K562 (cell line): ENCODE measurements around the gene CDC37. TPM values are rescaled to one million over a fixed set of nuclear protein-coding genes. Genes with fewer than 3 reads are reported as not detected.

Experiments
- DACH1 ChIP-seq: fragments of 450-650 bp; IDR thresholded peaks from 2 replicates; pipeline ENCODE4 v1.6.1; 2018; ENCODE audit not compliant: partially characterized antibody
- ETV1 ChIP-seq: fragments of 450-650 bp; conservative IDR thresholded peaks from 2 replicates; pipeline ENCODE4 v1.6.1; 2016; ENCODE audit warnings: missing genetic modification characterization, control low read depth, low read depth, missing compliant biosample characterization
- ETV6 ChIP-seq, 3 experiments: fragments of 150-350 bp in 1 of 3; sonication (generic) in 1 of 3; formaldehyde crosslinking in 1 of 3; IDR thresholded peaks; 2 replicates each; pipeline versions ENCODE4 v1.6.1 to v1.8.0; 2014 to 2022; ENCODE audit warnings: borderline replicate concordance in 2 of 3, low read depth in 2 of 3, antibody characterized with exemption in 1 of 3, low read length in 1 of 3, mild to moderate bottlenecking in 1 of 3, missing genetic modification reagents in 1 of 3
- FOXA3 ChIP-seq, 2 experiments: fragments of 450-650 bp in 1 of 2; sonication (generic) in 1 of 2; formaldehyde crosslinking; IDR thresholded peaks in 1 of 2; conservative IDR thresholded peaks in 1 of 2; 2 replicates each; pipeline versions ENCODE4 v1.4.0 to v1.8.0; 2020 to 2022; ENCODE audit warnings: mild to moderate bottlenecking in 2 of 2, missing genetic modification reagents in 1 of 2
- MEF2A ChIP-seq: IDR thresholded peaks from 2 replicates; pipeline ENCODE4 v1.6.1; 2011; ENCODE audit warnings: low read depth, mild to moderate bottlenecking, low read length, moderate library complexity; ENCODE audit not compliant: control insufficient read depth
- NFIX ChIP-seq: fragments of 250-450 bp; sonication (Bioruptor Pico); IDR thresholded peaks from 2 replicates; pipeline ENCODE4 v1.4.0; 2020; ENCODE audit warnings: low read depth, mild to moderate bottlenecking, moderate library complexity
- NR2C2 ChIP-seq, 2 experiments: fragments of 200-800 bp in 1 of 2; sonication (Bioruptor generic) in 1 of 2; sonication (generic) in 1 of 2; formaldehyde crosslinking in 1 of 2; IDR thresholded peaks; 2 replicates each; pipeline versions ENCODE4 v1.6.1 to v1.8.0; 2016 to 2022; ENCODE audit warnings: mild to moderate bottlenecking in 1 of 2, missing compliant biosample characterization in 1 of 2, missing genetic modification characterization in 1 of 2, missing genetic modification reagents in 1 of 2
- PRMT5 ChIP-seq: sonication (generic); formaldehyde crosslinking; IDR thresholded peaks from 2 replicates; pipeline ENCODE4 v1.5.0; 2020; ENCODE audit warnings: missing genetic modification reagents
- SMARCC2 ChIP-seq: fragments of 450-650 bp; IDR thresholded peaks from 2 replicates; pipeline ENCODE4 v1.6.1; 2017; ENCODE audit warnings: antibody characterized with exemption, moderate library complexity, mild to moderate bottlenecking, low read depth
- TFAM ChIP-seq: fragments of 250-450 bp; sonication (Bioruptor Pico); conservative IDR thresholded peaks from 2 replicates; pipeline ENCODE4 v1.5.0; 2021; ENCODE audit warnings: mild to moderate bottlenecking, moderate library complexity
- XRCC3 ChIP-seq: fragments of 450-650 bp; IDR thresholded peaks from 2 replicates; pipeline ENCODE4 v1.6.1; 2017; ENCODE audit warnings: mild to moderate bottlenecking, moderate library complexity
- ZEB2 ChIP-seq: fragments of 450-650 bp; IDR thresholded peaks from 2 replicates; pipeline ENCODE4 v1.6.1; 2016
- ZNF212 ChIP-seq: fragments of 450-650 bp; formaldehyde crosslinking; IDR thresholded peaks from 2 replicates; pipeline ENCODE4 v1.4.0; 2020; ENCODE audit warnings: mild to moderate bottlenecking
- polyA plus RNA-seq, 8 experiments: library from polyadenylated mRNA; depleted of rRNA in 4 of 8; stranded (reverse) in 5 of 8; unstranded in 3 of 8; fragments of >200 nt; fragmentation: Nextera tagmentation in 2 of 8; fragmentation: Illumina TruSeq in 1 of 8; extraction: Ambion mirVana in 2 of 8; extraction: Trizol in 1 of 8; gene quantifications; 2 replicates each; pipeline versions ENCODE4 v1.2.1 to v1.2.3, GENCODE V29; 2011 to 2014; ENCODE audit warnings: inconsistent platforms in 1 of 8, missing spikeins in 1 of 8
- total RNA-seq, 7 experiments: library from RNA; depleted of rRNA in 6 of 7; stranded (reverse); fragments of >200 nt in 6 of 7; fragmentation: Illumina TruSeq in 2 of 7; extraction: Trizol in 2 of 7; gene quantifications; 2 replicates each; pipeline versions ENCODE4 v1.2.1 to v1.2.3, GENCODE V29; 2011 to 2021; ENCODE audit warnings: low replicate concordance in 1 of 7
- TF ChIP-seq, protein P1 (sequence below): fragments of 450-650 bp; IDR thresholded peaks from 2 replicates; pipeline ENCODE4 v1.6.1; 2016; ENCODE audit warnings: borderline replicate concordance
- TF ChIP-seq, protein P2 (sequence below), 2 experiments: fragments of 450-650 bp in 1 of 2; sonication (generic) in 1 of 2; formaldehyde crosslinking; conservative IDR thresholded peaks; 2 replicates each; pipeline versions ENCODE4 v1.4.0 to v1.8.1; 2020 to 2022; ENCODE audit warnings: mild to moderate bottlenecking in 1 of 2, missing genetic modification reagents in 1 of 2
- TF ChIP-seq, protein P3 (sequence below): sonication (generic); formaldehyde crosslinking; IDR thresholded peaks from 2 replicates; pipeline ENCODE4 v1.8.1; 2023; ENCODE audit warnings: mild to moderate bottlenecking, missing genetic modification reagents
- TF ChIP-seq, protein P4 (sequence below): fragments of 250-450 bp; sonication (Bioruptor Pico); IDR thresholded peaks from 2 replicates; pipeline ENCODE4 v1.9.0; 2021; ENCODE audit warnings: mild to moderate bottlenecking, inconsistent platforms
- TF ChIP-seq, protein P5 (sequence below): IDR thresholded peaks from 2 replicates; pipeline ENCODE4 v1.6.1; 2011; ENCODE audit not compliant: insufficient read length; ENCODE audit errors: extremely low read depth

The CDC37 gene
- total and polyA plus RNA-seq, 9 of the 15 experiments (the other 6 are each of a cell fraction or from before 2014, with no cell fraction given): 6.6 to 538 (median 227) TPM

DNA sequence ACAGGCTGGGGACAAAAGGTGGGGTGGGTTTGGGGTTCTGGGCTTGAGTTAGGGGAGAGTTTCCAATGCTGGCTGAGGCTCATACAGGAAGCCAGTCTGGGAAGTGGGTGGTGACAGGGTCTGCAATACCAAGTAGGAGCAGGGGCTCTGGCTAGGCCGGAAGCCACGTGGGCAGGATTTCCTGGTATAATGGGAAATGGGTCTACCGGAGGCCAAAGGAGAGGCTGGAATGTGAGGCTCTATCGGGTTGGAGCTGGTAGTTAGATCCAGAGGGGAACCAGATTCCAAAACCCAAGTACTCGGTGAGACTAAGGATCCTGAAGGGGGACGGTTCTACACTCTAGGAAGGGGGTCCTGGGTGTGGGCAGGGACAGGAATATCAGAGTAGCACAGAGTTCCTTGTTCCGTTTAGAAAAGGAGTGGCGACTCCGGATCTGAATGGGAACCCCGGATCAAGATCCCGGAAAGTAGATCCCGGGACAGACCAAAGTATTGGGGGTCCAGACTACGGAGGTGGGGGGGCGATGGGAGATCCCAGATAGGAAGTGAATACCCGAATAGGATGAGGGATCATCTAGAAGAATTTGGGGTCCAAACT, 802 bp downstream of the CDC37 start (continued):
- TF ChIP-seq, protein P1, sequence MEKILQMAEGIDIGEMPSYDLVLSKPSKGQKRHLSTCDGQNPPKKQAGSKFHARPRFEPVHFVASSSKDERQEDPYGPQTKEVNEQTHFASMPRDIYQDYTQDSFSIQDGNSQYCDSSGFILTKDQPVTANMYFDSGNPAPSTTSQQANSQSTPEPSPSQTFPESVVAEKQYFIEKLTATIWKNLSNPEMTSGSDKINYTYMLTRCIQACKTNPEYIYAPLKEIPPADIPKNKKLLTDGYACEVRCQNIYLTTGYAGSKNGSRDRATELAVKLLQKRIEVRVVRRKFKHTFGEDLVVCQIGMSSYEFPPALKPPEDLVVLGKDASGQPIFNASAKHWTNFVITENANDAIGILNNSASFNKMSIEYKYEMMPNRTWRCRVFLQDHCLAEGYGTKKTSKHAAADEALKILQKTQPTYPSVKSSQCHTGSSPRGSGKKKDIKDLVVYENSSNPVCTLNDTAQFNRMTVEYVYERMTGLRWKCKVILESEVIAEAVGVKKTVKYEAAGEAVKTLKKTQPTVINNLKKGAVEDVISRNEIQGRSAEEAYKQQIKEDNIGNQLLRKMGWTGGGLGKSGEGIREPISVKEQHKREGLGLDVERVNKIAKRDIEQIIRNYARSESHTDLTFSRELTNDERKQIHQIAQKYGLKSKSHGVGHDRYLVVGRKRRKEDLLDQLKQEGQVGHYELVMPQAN: peak; percentile 52; the same call in 1 of the 2 replicates
- TF ChIP-seq DACH1 (no peak), ETV1 (tag) (peak; percentile 40; the same call in 1 of the 2 replicates), ZNF212 (CRISPR knock-in tag) (no peak), MEF2A (no peak), PRMT5 (CRISPR knock-in tag) (no peak), TFAM (CRISPR knock-in tag) (no peak), NFIX (no peak), SMARCC2 (no peak), XRCC3 (no peak), FOXA3 (CRISPR knock-in tag; conservative IDR thresholded peaks at IDR 0.05 in 1 of 2, IDR thresholded peaks at IDR 0.05 in 1 of 2) (no peak), ZEB2 (no peak), NR2C2 (CRISPR knock-in tag; IDR thresholded peaks at IDR 0.05) (no peak), NR2C2 (tag; IDR thresholded peaks at IDR 0.05) (peak; percentile 10; the same call in 1 of the 2 replicates), ETV6 (IDR thresholded peaks at IDR 0.05; ENCODE audit: borderline replicate concordance in 1 of 2, low read depth in 2 of 2, low read length in 1 of 2) (peak in 1 of 2 experiments; percentile 18; a peak in 1 of 4 replicates), ETV6 (CRISPR knock-in tag; IDR thresholded peaks at IDR 0.05; ENCODE audit: borderline replicate concordance) (no peak)
- TF ChIP-seq, protein P2, sequence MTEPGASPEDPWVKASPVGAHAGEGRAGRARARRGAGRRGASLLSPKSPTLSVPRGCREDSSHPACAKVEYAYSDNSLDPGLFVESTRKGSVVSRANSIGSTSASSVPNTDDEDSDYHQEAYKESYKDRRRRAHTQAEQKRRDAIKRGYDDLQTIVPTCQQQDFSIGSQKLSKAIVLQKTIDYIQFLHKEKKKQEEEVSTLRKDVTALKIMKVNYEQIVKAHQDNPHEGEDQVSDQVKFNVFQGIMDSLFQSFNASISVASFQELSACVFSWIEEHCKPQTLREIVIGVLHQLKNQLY (CRISPR knock-in tag; conservative IDR thresholded peaks at IDR 0.05): no peak
- TF ChIP-seq, protein P3, sequence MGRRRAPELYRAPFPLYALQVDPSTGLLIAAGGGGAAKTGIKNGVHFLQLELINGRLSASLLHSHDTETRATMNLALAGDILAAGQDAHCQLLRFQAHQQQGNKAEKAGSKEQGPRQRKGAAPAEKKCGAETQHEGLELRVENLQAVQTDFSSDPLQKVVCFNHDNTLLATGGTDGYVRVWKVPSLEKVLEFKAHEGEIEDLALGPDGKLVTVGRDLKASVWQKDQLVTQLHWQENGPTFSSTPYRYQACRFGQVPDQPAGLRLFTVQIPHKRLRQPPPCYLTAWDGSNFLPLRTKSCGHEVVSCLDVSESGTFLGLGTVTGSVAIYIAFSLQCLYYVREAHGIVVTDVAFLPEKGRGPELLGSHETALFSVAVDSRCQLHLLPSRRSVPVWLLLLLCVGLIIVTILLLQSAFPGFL (CRISPR knock-in tag): no peak
- TF ChIP-seq, protein P4, sequence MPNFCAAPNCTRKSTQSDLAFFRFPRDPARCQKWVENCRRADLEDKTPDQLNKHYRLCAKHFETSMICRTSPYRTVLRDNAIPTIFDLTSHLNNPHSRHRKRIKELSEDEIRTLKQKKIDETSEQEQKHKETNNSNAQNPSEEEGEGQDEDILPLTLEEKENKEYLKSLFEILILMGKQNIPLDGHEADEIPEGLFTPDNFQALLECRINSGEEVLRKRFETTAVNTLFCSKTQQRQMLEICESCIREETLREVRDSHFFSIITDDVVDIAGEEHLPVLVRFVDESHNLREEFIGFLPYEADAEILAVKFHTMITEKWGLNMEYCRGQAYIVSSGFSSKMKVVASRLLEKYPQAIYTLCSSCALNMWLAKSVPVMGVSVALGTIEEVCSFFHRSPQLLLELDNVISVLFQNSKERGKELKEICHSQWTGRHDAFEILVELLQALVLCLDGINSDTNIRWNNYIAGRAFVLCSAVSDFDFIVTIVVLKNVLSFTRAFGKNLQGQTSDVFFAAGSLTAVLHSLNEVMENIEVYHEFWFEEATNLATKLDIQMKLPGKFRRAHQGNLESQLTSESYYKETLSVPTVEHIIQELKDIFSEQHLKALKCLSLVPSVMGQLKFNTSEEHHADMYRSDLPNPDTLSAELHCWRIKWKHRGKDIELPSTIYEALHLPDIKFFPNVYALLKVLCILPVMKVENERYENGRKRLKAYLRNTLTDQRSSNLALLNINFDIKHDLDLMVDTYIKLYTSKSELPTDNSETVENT (CRISPR knock-in tag): no peak
- TF ChIP-seq, protein P5, sequence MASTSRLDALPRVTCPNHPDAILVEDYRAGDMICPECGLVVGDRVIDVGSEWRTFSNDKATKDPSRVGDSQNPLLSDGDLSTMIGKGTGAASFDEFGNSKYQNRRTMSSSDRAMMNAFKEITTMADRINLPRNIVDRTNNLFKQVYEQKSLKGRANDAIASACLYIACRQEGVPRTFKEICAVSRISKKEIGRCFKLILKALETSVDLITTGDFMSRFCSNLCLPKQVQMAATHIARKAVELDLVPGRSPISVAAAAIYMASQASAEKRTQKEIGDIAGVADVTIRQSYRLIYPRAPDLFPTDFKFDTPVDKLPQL: no peak
